Upper lobe of left lung (tissue), 6 donors: Measurements from ENCODE around the gene OSBPL3. TPM values are rescaled to one million over a fixed set of nuclear protein-coding genes. Genes with fewer than 3 reads are reported as not detected.
A peak's percentile ranks its signal among the peaks of the same experiment; 100 is the strongest.

ENCODE experiments used
- ATAC-seq, 2 donors: fragments of 200-7000 bp; cut with Tn5 transposase; one replicate each; pipeline ENCODE4 v1.9.1; 2022; ENCODE audit warnings: mild to moderate bottlenecking in 2 of 2, moderate library complexity in 2 of 2; ENCODE audit not compliant: low FRiP score in 2 of 2
- DNase-seq, 2 donors: peaks; one replicate each; pipeline ENCODE4 v3.0.0-alpha.2; 2019 to 2020
- H3K27ac ChIP-seq, 4 donors: fragments of 200-600 bp; sonication (generic); one replicate each; pipeline ENCODE4 v1.5.1; 2016 to 2019
- H3K27me3 ChIP-seq, 4 donors: fragments of 200-600 bp; sonication (generic); one replicate each; pipeline ENCODE4 v1.5.1; 2017 to 2019
- H3K36me3 ChIP-seq, 4 donors: fragments of 200-600 bp; sonication (generic); one replicate each; pipeline ENCODE4 v1.5.1; 2016 to 2019
- H3K4me1 ChIP-seq, 4 donors: fragments of 200-600 bp; sonication (generic); one replicate each; pipeline ENCODE4 v1.5.1; 2018 to 2019
- H3K4me3 ChIP-seq, 4 donors: fragments of 200-600 bp; sonication (generic); one replicate each; pipeline ENCODE4 v1.5.1; 2017 to 2019; ENCODE audit warnings: mild to moderate bottlenecking in 2 of 4, moderate library complexity in 1 of 4
- H3K9me3 ChIP-seq, 4 donors: fragments of 200-600 bp; sonication (generic); one replicate each; pipeline ENCODE4 v1.5.1; 2018 to 2019
- CTCF ChIP-seq, 6 experiments: fragments of 450-650 bp in 4 of 6; fragments of 200-600 bp in 2 of 6; sonication (generic) in 2 of 6; IDR thresholded peaks; one replicate each; pipeline ENCODE4 v1.5.1; 2016 to 2019; ENCODE audit warnings: antibody characterized with exemption in 6 of 6
- EP300 ChIP-seq, 4 donors: sonication (generic); formaldehyde crosslinking; IDR thresholded peaks; one replicate each; pipeline ENCODE4 v1.5.1; 2017; ENCODE audit warnings: antibody characterized with exemption in 4 of 4, control low read depth in 2 of 4
- POLR2A ChIP-seq, 4 donors: fragments of 450-650 bp; IDR thresholded peaks; one replicate each; pipeline ENCODE4 v1.5.1; 2016 to 2017; ENCODE audit warnings: antibody characterized with exemption in 4 of 4, mild to moderate bottlenecking in 2 of 4
- POLR2AphosphoS5 ChIP-seq, 2 donors: sonication (generic); formaldehyde crosslinking; IDR thresholded peaks; one replicate each; pipeline ENCODE4 v1.5.1; 2017; ENCODE audit warnings: antibody characterized with exemption in 2 of 2
- WGBS, 2 donors: methylation state at CpG; one replicate each; pipeline ENCODE4 v1.1.5; 2017 to 2018; 5-methylcytosine and 5-hydroxymethylcytosine counted together
- total RNA-seq, 6 donors: library from RNA; depleted of rRNA in 4 of 6; stranded (reverse); fragments of >200 nt in 4 of 6; gene quantifications; one replicate each; pipeline versions ENCODE4 v1.1.0 to v1.2.1, GENCODE V29; 2016 to 2021
- donor health status: DM: no; HTN: no; CAD: no; lungs with moderate emphysema.
- donor health status: DM: no; HTN: yes; CAD: no; lungs with severe emphysema.

Gene OSBPL3
- total RNA-seq, 6 donors from 2014 or later = 17.5 to 55.5 (median 21.7) TPM

- peaks cover 0 to 5% (median 2%) of the 10 kb centered on the region in 4 donors for H3K4me1 ChIP-seq
- WGBS, 2 donors = 72 to 76% methylated on average over 5 of the region's 5 CpGs
- DNase-seq (no peak), ATAC-seq (no peak)
- no peaks in the 10 kb centered on the region for H3K36me3 ChIP-seq
- H3K4me3 ChIP-seq = no peak overlapping the region
- no peaks in the 10 kb centered on the region for H3K9me3 ChIP-seq
- TF ChIP-seq CTCF (IDR thresholded peaks at IDR 0.05) (no peak), POLR2A (IDR thresholded peaks at IDR 0.05) (no peak), EP300 (IDR thresholded peaks at IDR 0.05) (no peak), POLR2AphosphoS5 (IDR thresholded peaks at IDR 0.05) (no peak)
- H3K27ac ChIP-seq = no peak overlapping the region
- H3K27me3 ChIP-seq = no peaks in the 10 kb centered on the region
Measured at GRCh38 chr7:24926623-24927524, 53.1 kb downstream of the OSBPL3 start.

- TF ChIP-seq POLR2AphosphoS5 (IDR thresholded peaks at IDR 0.05) = no peak
- TF ChIP-seq CTCF (IDR thresholded peaks at IDR 0.05) = no peak
- TF ChIP-seq EP300 (IDR thresholded peaks at IDR 0.05) = peak in 1 of 4 donors; percentile 52
- no peak for TF ChIP-seq POLR2A (IDR thresholded peaks at IDR 0.05)
- H3K36me3 ChIP-seq = no peaks in the 10 kb centered on the region
- peaks cover 0 to 11% (median 10%) of the 10 kb centered on the region in 4 donors for H3K4me1 ChIP-seq
- H3K9me3 ChIP-seq = no peaks in the 10 kb centered on the region
- no peak overlapping the region for H3K4me3 ChIP-seq
- H3K27me3 ChIP-seq = no peaks in the 10 kb centered on the region
- DNase-seq (no peak), ATAC-seq (peak; percentile 61 to 62)
- 55 to 78% methylated on average over 7 of the region's 7 CpGs for WGBS, 2 donors
- H3K27ac ChIP-seq = no peak overlapping the region
Measured at GRCh38 chr7:24924375-24924774, 55.6 kb downstream of the OSBPL3 start.

- Histone ChIP-seq H3K27me3 (no peaks in the 10 kb centered on the region), H3K36me3 (no peaks in the 10 kb centered on the region), H3K27ac (peak overlapping the region in 1 of 4 donors; percentile 30), H3K4me1 (peaks cover 0 to 11% (median 10%) of the 10 kb centered on the region in 4 donors), H3K4me3 (no peak overlapping the region), H3K9me3 (no peaks in the 10 kb centered on the region)
- WGBS, 2 donors = 83 to 87% methylated on average over 9 of the region's 9 CpGs
- DNase-seq (peak in 1 of 2 donors; percentile 50), ATAC-seq (no peak)
- TF ChIP-seq CTCF (IDR thresholded peaks at IDR 0.05) (no peak), EP300 (IDR thresholded peaks at IDR 0.05) (no peak), POLR2A (IDR thresholded peaks at IDR 0.05) (no peak), POLR2AphosphoS5 (IDR thresholded peaks at IDR 0.05) (no peak)
Measured at GRCh38 chr7:24923172-24923865, 56.7 kb downstream of the OSBPL3 start.

- H3K27me3 ChIP-seq = no peaks in the 10 kb centered on the region
- DNase-seq (no peak), ATAC-seq (no peak)
- H3K4me3 ChIP-seq = no peak overlapping the region
- H3K9me3 ChIP-seq = no peaks in the 10 kb centered on the region
- WGBS, 2 donors = 78 to 88% methylated on average over 5 of the region's 5 CpGs
- H3K36me3 ChIP-seq = no peaks in the 10 kb centered on the region
- no peak for TF ChIP-seq CTCF (IDR thresholded peaks at IDR 0.05)
- TF ChIP-seq POLR2AphosphoS5 (IDR thresholded peaks at IDR 0.05) = no peak
- no peak for TF ChIP-seq EP300 (IDR thresholded peaks at IDR 0.05)
- TF ChIP-seq POLR2A (IDR thresholded peaks at IDR 0.05) = no peak
- peak overlapping the region in 2 of 4 donors; percentile 9 to 26 for H3K27ac ChIP-seq
- peaks cover 0 to 15% (median 10%) of the 10 kb centered on the region in 4 donors for H3K4me1 ChIP-seq
Measured at GRCh38 chr7:24922099-24922773, 57.7 kb downstream of the OSBPL3 start.
